GM18520 (cell line): Measurements from ENCODE around the gene DPPA3.
"Not testable (repeated sequence)": the region's sequence is repeated elsewhere in the genome, so short reads cannot be mapped to it uniquely, and the experiment has no call there.

Source experiments
- ATAC-seq: cut with Tn5 transposase; IDR thresholded peaks from one replicate; pipeline ENCODE4 v1.9.1; 2021; ENCODE audit not compliant: unreplicated experiment

Gene DPPA3

DNA sequence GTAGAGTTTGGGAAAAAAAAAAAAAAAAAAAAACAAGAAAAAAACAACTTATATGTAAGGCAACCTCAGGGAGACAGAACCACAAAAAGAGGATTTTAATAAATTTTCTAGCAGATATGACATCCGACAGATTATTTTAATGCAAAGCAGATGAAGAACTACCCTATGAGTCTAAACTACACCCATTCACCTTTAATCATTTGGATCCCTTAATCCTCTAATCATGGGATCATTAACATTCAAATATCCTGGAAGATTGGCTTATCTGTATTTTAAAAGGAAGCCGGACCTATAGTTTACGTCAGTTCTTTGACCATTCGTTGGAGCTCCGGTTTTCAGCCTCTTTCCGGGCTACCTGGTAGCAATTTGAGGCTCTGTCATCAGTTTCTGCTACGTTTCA lies at the start of gene DPPA3:
Gene DPPA3 (plus strand): TSS at position 301 of the 400 bp plus-strand sequence. CDS start 138 bp downstream, outside the sequence.
- no peak for ATAC-seq

- ATAC-seq: no peak
Observed at GRCh38 chr12:7661741-7662140, 49.5 kb upstream of the DPPA3 start.

DNA sequence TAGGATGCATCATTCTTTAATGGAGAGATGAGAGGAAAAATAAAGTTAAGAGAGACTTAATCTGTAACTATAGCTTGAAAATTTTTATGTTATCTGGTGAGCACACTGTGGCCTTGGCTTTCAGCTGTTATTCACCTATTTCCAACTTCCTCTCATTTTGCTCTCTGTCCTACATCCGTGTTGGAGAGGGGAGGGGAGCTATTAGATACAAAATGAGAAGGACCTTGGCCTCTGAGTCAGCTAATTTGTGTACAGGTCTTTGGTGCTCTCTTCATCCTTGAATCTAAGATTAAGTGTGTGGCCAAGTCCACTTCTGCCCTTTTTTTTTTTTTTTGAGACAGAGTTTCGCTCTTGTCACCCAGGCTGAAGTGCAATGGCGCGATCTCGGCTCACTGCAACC lies 44.6 kb upstream of the DPPA3 start:
- no peak for ATAC-seq

- no peak for ATAC-seq
Observed at GRCh38 chr12:7667125-7667524, 44.1 kb upstream of the DPPA3 start.

DNA sequence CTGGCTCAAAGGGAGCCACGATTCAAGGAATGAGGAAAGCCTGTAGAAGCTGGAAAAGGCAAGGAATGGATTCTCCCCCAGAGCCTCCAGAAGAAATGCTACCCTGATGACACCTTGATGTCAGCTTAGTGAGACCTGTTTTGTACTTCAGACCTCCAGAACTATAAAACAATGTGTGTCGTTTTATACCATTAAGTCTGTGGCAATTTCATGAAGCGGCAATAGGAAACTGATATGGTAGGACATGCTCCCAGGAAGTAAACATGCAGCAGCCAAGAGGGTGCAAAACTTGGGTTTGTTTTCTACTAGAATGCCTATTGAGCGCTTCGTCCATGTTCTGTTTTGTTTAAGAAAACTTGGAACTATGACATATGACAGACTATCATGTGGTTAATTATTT lies 43.1 kb upstream of the DPPA3 start:
- ATAC-seq: no peak

DNA sequence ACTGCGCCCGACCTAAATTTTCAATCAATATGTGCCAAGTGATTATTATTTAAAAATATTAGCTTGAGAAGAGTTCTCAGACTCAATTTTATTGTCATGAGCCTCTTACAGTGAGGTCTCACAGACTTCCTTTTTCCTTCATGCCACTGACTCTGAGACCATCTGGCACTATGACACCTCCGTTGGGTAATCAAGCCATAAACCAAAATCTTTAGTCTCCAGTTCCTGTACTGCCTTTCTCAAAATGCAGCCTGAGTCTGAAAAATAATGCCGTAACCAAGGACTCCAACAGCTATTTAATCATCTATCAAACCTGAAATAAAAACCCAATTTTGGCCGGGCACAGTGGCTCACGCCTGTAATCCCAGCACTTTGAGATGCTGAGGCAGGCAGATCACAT lies 35.8 kb upstream of the DPPA3 start:
- ATAC-seq: not testable (repeated sequence)

GRCh38 chr12:7677432-7677888 lies 33.8 kb upstream of the DPPA3 start:
- not testable (repeated sequence) for ATAC-seq

DNA sequence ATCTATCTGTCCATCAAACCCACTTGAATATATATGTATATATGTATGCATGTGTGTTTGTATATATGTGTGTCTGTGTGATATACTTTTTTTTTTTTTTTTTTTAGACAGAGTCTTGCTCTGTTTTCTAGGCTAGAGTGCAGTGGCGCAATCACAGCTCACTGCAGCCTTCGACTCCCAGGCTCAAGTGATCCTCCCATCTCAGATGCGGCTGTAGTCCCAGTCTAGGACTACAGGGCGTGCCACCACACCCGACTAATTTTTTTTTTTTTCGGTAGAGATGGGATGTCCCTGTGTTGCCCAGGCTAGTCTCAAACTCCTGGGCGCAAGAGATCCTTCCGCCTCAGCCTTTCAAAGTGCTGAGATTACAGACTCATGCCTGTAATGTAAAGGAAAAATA lies 32.5 kb upstream of the DPPA3 start:
- no peak for ATAC-seq

DNA sequence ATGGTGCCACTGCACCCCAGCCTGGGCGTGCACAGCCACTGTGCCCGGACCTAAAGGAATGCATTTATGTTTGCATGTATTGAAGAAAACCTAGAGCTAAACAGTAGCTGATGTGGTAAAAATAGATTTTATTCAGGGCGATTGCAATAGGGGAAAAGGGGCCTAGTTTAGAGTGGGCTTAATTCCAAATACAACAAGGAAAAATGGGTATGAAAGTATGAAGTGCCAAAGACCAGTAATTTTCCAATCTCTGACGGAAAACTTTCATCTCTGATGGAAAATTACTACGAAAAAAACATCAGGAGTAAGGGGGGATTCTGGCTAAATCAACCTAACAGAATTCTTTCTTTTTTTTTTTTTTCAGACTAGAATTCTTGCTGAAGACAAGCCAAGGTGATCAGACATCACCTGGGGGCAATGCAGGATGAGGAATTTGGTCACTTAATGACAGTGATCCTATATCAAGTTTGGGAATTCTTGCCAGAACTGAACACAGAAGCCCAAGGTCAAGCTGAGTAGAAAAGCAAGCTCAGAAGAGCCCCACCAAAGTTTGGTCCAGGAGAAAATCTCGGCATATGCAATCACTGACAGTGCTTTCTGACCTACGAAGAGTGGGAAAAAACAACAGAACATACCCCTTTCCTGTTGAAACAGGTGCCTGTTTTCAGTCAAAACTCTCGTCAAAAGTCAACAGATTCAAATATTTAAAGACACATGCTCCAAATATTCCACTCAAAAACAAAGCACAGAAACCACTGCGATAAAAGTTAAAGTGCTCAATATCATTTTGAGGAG lies 31.8 kb upstream of the DPPA3 start:
- ATAC-seq: no peak

DNA sequence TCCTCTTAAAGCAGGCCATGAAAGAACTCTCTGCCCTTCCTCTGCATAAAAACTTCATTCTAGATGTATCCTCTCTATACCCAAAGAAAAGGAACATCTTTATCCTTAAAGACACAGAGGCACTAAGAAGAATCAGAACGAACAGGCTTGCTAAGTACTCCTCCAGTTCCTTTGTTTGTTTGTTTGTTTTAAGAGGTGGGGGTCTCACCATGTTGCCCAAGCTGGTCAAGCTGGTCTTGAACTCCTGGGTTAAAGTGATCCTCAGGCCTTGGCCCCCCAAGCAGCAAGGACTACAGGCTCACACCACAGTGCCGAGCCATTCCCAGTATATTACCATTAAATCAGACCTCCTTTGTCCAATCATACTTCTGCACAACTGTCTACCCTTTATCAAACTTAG lies 29.7 kb upstream of the DPPA3 start:
- ATAC-seq: no peak

DNA sequence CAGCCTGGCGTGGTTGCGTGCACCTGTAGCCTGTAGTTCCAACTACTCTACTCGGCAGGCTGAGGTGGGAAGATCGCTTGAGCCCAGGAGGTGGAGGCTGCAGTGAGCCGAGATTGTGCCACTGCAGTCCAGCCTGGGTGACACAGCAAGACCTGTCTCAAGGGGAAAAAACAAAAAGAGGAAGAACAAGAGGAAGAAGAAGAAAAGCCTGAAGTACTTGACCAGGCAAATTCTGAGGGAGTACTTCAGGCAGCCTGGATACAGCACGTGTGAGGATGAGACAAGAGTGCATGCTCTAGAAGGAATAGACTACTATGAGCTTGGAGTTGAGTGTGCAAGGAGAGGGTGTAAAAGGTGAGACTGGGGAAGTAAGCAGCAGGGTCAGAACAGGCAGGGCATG lies 17.4 kb upstream of the DPPA3 start:
- no peak for ATAC-seq

- no peak for ATAC-seq
Observed at GRCh38 chr12:7694556-7695236, 16.5 kb upstream of the DPPA3 start.

GRCh38 chr12:7695237-7695560 lies 16.0 kb upstream of the DPPA3 start:
- no peak for ATAC-seq

DNA sequence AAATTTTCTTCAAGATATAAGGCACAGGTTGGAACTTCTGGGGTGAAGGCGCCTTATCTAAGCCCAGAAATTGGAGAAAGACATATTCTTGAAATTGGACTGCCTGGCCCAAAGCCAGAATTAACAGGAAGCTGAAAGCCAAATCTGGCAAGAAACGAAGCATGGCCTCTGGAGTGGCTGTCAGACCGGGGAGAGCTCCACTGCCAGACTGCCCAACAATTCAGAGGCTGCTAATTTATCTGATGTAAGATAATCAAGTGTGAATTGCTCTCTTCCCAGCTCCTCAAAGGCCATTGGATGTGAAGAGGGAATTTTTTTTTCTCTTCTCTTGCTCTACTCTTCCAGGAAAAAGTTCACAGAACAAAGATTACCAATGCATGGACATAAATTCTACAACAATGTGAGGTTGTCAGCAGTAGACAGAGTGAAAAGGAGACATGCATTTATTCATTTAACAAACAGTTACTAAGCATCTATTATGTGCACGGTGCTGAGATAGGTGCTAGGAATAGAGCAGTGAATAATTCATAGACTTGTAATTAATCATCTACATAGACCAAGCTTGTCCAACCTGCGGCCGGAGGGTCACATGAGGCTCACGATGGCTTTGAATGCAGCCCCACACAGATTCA lies 15.6 kb upstream of the DPPA3 start, which contains the start of gene GDF3:
Gene GDF3 (minus strand): TSS at position 210 of the 632 bp plus-strand sequence. CDS start 47 bp downstream, at position 163.
- ATAC-seq: no peak

DNA sequence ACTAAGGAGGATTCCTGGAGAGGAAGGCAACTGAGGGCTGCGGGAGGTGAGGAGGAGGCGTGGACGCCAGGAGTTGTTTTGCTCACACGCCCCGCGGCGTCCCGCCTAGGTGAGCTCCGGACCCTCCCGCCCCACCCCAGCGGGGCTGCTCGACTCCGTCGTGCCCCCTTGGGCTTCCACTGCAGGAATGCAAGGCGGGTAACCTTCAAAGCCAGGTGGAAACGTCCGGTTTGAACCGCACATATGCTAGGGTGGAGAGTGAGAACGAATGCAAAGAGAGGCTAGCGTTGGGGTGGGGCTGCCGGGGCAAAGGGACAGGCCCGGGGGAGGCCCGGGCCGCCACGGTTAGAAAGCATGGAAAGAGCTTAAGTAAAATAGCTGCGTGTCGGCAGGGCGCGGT lies 5.4 kb upstream of the DPPA3 start:
- no peak for ATAC-seq

- ATAC-seq: no peak
Observed at GRCh38 chr12:7709969-7710675, 1.1 kb upstream of the DPPA3 start.

- ATAC-seq: no peak
Observed at GRCh38 chr12:7712841-7713442, 1.7 kb downstream of the DPPA3 start.

DNA sequence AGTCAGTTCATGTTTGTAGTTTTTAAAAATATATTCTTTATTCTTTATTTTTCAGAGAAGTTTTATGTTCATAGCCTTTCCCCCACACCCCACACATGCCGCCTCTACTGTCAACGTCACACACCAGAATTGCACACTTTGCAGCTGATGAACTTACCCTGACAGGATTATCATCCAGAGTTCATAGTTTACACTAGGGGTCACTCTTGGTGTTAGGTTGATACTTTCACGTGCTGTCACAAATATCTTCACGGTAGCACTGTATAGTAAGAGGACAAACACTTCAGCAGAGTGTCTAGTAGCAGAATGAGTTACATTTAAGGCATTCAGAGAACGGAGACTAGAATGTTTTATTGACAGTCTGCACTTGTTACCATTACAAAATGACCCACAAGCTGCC lies 5.1 kb downstream of the DPPA3 start:
- no peak for ATAC-seq

DNA sequence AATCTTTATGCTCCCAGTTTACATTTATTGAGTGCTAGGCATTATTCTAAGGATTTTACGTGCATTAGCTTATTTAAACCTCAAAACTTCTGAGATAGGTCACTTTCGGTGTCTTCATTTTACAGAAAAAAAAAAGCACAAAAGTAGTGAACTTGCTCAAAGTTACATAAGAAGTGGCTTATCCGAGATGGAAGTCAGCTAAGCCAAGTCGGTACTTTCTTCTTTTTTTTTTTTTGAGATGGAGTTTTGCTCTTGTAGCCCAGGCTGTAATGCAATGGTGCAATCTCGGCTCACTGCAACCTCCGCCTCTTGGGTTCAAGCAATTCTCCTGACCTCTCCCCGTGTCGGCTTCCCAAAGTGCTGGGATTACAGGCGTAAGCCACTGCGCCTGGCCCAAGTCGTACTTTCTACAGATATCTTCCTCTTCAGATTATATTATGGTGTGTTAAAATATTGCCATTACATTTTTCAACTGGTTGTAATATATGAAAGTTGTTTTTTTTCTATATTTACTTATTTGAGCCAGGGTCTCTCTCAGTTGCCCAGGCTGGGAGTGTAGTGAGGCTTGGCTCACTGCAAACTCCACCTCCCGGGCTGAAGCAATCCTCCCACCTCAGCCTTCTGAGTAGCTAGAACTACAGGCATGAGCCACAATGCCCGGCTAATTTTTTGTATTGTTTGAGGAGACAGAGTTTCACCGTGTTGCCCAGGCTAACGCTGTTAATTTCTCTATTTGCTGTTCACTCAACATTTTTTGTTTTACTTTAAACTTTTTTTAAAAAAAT lies 8.9 kb downstream of the DPPA3 start:
- ATAC-seq: no peak

- no peak for ATAC-seq
Observed at GRCh38 chr12:7723926-7724325, 12.7 kb downstream of the DPPA3 start.
